GM18951 (cell line): ENCODE measurements around the gene FAM229B.

Experiments
- POLR2A ChIP-seq: IDR thresholded peaks from 4 replicates; pipeline ENCODE4 v1.6.1; 2011; ENCODE audit warnings: mild to moderate bottlenecking; ENCODE audit not compliant: insufficient read length, insufficient read depth; ENCODE audit errors: extremely low read depth
- in situ Hi-C: fragments of 300-500 bp; cut with MboI; formaldehyde crosslinking; loops from one replicate; pipeline ENCODE4 v1.12.0; 2022; ENCODE audit warnings: low sequenced_read_pairs, mixed read lengths, inconsistent platforms; ENCODE audit not compliant: unreplicated experiment

The FAM229B gene

DNA sequence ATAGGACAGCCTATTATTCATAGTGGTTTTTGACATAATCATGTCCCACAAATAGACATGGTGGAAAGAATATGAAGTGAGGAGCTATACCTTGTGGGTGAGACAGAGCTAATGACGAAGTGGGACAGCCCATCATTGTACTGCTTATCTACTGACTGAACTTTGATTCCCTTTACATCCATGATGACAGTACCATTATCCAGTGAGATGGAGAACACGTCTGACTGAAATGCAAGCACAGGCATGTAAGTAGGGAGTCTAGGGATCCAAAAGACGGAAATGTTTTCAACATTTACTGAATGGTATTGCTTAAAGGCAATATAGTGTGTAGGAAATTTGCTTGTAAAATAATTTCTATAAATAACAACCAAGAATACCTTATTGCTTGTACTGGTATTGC lies 43.5 kb downstream of the FAM229B start:
- in situ Hi-C loops: no loop called here
- TF ChIP-seq POLR2A: no peak

DNA sequence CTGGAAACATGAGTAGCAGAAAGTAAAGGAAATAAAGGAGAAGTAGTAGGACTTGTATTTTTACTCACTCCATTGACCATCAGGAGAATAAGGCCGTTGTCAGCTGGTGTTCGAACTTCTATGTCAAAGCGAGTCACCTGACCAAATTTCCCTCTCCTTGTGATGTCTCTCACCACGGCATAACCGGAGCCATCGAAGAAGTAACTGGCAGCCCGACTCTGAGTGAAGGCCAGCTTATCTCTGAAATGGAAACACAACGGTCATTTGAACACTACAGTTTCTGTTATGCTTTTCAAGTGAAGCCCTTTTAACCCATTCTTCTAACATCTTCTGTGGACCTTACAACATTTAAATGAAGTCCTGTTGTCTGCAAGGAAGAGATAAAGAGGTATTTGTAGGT lies 51.7 kb downstream of the FAM229B start:
- no peak for TF ChIP-seq POLR2A
- in situ Hi-C loops: no loop called here

DNA sequence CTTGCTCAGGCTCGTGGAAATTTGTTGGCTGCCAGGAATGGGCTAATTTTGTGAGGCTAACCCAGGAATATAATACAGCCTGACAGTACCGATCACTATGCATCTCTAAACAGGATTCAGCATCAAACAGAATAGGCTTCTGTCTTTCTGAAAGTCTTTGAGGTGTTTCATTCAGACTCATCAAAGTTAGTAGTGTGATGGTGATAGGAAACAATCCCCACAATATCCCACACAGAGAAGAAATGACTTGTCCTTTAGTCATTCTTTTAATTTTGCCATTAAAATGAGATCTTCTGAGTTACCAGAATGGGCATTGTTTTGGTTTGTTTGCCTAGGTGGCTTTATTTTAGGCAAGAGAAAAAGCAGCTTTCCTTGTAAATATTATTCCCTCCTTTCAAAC lies 54.3 kb downstream of the FAM229B start:
- in situ Hi-C loops: no loop called here
- no peak for TF ChIP-seq POLR2A

DNA sequence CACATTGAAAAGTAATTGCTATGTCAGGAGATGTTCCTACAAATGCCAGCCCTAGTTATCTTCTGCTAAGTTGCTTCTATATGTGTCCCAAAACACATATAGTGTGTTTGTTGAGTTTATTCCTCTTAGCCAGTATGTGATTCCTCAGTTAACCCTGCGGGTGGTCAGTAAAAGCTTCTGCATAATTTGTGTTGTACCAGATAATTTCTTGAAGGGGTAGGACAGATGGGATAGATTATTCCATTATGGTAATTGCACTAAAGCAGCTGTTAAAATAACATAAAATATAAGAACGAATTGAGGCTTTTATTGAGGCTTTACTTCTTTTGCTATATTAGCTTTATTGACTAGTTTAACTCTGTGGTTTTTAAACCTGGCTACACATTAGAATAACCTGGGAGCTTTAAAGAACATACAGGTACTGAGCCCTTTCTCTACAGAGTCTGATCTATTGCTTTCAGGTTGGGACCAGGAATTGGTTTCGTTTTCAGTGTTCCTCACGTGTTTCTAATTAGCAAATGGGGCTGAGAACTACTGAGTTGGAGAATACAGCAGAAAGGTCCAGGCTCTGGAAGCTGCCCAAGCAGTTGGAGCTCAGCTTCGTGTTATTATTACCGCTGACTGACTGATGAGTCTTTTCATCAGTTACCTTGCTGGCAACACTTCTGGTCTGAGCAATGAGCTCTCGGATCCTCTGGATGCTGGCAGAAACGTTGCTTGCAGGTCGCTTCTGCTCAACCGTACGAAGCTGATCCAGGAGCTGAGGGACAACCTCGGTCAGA lies 56.9 kb downstream of the FAM229B start:
- in situ Hi-C loops: no loop called here
- TF ChIP-seq POLR2A: no peak

DNA sequence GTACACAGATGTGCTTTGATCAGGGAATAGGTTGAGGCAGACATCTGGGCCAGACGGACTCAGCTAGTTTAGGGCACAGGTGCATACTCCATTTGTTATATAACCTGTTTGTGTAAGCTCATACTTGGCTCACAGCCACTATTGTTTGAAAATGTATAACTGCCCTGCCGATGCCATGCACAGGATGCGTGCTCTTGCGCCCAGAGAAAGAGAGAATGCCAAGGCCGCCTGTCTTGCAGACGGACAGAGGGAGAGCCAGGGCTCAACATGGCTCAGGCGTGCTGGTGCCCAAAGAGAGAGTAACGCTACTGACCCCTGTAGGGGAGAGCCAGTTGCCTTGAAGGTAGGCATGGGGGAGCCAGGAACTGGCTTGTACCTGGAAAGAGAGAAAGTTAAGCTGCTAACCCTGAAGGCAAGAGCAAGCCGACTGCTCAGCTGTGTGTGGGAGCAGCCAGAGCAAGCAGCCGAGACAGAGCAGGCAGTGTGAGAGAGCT lies 57.7 kb downstream of the FAM229B start:
- in situ Hi-C loops: no loop called here
- TF ChIP-seq POLR2A: no peak

DNA sequence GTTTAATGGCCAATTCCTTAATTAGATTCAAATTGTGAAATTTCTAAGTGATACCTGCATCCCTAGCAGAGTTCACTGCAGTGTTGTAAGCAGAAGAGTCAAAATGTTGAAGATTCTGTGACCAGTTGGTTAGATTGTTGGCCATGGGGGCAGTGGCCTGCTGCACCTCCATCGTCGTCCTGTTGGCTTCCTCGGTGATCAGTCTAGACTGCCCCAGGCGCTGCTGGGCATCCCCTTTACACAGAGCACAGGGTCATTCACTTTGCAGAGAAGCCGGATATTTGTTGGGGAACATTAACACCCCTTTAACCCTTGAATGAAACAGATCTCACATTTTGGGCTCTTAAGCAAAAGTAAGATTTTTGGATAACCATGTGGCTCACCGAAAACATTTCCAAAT lies 60.7 kb downstream of the FAM229B start:
- TF ChIP-seq POLR2A: no peak
- in situ Hi-C loops: no loop called here

DNA sequence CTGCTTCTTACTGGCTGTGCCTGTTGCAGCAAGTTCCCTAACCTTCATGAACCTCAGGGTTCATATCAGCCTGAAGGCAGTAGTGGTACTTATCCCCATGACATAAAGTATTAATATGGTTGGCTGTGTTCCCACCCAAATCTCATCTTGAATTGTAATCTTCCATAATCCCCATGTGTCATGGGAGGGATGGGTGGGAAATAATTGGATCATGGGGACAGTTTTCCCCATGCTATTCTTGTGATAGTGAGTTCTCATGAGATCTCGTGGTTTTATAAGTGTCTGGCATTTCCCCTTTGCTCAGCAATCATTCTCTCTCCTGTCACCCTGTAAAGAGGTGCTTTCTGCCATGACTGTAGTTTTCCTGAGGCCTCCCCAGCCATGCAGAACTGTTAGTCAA lies 61.8 kb downstream of the FAM229B start:
- in situ Hi-C loops: no loop called here
- TF ChIP-seq POLR2A: no peak

DNA sequence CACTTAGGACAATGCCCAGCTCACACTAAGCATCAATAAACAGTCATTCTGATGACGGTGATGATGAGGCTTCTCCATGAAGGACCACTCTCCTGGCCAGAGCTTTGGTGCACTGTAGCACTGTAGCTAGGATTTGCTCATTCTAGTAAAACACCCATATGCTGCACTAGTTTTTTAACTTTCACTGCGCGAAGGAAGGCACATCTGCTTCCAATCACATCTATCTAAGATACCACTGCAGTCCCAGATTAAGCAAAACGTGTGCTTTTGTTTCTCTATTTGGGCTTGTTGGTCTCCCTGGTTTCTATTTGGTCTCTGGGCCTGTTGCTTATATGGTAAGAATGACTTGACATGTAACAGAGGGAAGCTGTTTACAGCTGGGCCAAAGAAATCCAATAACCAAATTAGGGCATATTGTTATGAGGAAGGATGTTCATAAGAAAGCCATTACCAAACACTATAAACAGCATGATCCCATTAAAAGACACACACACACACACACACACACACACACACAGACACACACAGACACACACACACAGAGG lies 62.4 kb downstream of the FAM229B start:
- TF ChIP-seq POLR2A: no peak
- in situ Hi-C loops: no loop called here

DNA sequence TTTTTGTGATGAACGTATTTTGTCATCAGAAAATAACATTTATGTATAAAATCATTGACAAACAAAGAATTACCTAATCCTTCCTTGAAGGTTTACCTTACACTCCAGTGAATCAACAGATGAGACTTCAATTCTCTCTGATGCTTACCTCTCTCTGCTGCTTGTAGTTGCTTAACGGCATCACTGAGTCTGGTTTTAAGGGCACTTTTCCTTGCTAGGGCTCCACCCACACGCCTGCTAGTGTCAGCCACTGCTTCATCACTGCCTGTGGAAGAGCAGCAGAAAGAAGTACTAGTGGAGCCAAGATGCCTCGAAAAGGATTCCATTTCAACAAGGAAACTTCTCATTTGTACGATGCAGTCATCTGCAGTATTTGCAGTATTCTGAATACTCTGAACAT lies 63.0 kb downstream of the FAM229B start:
- in situ Hi-C loops: no loop called here
- no peak for TF ChIP-seq POLR2A
